ENCODE data around the gene DPP10.

Gene DPP10

DNA sequence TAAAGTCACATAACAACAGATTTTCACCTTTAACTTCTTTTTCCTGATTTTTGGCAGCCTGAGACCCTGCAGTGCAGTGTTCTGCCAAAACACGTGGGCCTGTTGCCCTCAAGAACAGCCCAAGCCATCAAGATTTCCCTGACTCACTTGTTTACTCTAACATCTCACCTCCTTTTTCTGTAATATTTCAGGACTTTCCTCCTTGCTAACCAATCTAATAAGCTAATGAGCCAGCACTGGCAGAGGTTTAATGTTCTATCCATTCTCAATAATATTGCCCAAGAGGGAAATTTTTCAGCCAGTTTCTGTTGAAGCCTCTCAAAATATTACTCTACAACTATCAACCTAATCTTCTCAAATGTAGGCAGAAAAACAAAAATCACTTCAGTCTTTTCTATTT is 635.2 kb downstream of the DPP10 start:
- H3K4me1 ChIP-seq (ENCODE audit: control insufficient read depth, insufficient read depth, low read length): no peaks in the 10 kb centered on the region
- TF ChIP-seq ZNF221 (tag by site-specific recombination; IDR thresholded peaks at IDR 0.05; ENCODE audit: borderline replicate concordance) (no peak), ZNF549 (tag by site-specific recombination; IDR thresholded peaks at IDR 0.05) (no peak), ZNF19 (tag by site-specific recombination; IDR thresholded peaks at IDR 0.05; ENCODE audit: low read depth) (no peak), ZNF544 (tag by site-specific recombination; IDR thresholded peaks at IDR 0.05) (no peak), ZNF2 (tag by site-specific recombination; IDR thresholded peaks at IDR 0.05) (no peak), ZNF274 (IDR thresholded peaks at IDR 0.05; ENCODE audit: low read length) (no peak), ZNF274 (tag by site-specific recombination; IDR thresholded peaks at IDR 0.05; ENCODE audit: borderline replicate concordance) (no peak), ZNF366 (tag by site-specific recombination; conservative IDR thresholded peaks at IDR 0.05) (no peak), ZNF423 (tag by site-specific recombination; IDR thresholded peaks at IDR 0.05) (no peak)
- TF ChIP-seq, protein P1, sequence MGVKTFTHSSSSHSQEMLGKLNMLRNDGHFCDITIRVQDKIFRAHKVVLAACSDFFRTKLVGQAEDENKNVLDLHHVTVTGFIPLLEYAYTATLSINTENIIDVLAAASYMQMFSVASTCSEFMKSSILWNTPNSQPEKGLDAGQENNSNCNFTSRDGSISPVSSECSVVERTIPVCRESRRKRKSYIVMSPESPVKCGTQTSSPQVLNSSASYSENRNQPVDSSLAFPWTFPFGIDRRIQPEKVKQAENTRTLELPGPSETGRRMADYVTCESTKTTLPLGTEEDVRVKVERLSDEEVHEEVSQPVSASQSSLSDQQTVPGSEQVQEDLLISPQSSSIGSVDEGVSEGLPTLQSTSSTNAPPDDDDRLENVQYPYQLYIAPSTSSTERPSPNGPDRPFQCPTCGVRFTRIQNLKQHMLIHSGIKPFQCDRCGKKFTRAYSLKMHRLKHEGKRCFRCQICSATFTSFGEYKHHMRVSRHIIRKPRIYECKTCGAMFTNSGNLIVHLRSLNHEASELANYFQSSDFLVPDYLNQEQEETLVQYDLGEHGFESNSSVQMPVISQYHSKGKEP (tag by site-specific recombination; IDR thresholded peaks at IDR 0.05): no peak
- TF ChIP-seq, protein P2, sequence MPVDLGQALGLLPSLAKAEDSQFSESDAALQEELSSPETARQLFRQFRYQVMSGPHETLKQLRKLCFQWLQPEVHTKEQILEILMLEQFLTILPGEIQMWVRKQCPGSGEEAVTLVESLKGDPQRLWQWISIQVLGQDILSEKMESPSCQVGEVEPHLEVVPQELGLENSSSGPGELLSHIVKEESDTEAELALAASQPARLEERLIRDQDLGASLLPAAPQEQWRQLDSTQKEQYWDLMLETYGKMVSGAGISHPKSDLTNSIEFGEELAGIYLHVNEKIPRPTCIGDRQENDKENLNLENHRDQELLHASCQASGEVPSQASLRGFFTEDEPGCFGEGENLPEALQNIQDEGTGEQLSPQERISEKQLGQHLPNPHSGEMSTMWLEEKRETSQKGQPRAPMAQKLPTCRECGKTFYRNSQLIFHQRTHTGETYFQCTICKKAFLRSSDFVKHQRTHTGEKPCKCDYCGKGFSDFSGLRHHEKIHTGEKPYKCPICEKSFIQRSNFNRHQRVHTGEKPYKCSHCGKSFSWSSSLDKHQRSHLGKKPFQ (tag by site-specific recombination; IDR thresholded peaks at IDR 0.05): no peak
- TF ChIP-seq, protein P3, sequence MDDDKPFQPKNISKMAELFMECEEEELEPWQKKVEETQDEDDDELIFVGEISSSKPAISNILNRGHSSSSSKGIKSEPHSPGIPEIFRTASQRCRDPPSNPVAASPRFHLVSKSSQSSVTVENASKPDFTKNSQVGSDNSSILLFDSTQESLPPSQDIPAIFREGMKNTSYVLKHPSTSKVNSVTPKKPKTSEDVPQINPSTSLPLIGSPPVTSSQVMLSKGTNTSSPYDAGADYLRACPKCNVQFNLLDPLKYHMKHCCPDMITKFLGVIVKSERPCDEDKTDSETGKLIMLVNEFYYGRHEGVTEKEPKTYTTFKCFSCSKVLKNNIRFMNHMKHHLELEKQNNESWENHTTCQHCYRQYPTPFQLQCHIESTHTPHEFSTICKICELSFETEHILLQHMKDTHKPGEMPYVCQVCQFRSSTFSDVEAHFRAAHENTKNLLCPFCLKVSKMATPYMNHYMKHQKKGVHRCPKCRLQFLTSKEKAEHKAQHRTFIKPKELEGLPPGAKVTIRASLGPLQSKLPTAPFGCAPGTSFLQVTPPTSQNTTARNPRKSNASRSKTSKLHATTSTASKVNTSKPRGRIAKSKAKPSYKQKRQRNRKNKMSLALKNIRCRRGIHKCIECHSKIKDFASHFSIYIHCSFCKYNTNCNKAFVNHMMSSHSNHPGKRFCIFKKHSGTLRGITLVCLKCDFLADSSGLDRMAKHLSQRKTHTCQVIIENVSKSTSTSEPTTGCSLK (tag by site-specific recombination; IDR thresholded peaks at IDR 0.05): no peak
- TF ChIP-seq, protein P4, sequence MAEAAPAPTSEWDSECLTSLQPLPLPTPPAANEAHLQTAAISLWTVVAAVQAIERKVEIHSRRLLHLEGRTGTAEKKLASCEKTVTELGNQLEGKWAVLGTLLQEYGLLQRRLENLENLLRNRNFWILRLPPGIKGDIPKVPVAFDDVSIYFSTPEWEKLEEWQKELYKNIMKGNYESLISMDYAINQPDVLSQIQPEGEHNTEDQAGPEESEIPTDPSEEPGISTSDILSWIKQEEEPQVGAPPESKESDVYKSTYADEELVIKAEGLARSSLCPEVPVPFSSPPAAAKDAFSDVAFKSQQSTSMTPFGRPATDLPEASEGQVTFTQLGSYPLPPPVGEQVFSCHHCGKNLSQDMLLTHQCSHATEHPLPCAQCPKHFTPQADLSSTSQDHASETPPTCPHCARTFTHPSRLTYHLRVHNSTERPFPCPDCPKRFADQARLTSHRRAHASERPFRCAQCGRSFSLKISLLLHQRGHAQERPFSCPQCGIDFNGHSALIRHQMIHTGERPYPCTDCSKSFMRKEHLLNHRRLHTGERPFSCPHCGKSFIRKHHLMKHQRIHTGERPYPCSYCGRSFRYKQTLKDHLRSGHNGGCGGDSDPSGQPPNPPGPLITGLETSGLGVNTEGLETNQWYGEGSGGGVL (tag by site-specific recombination; IDR thresholded peaks at IDR 0.05): no peak
- CTCF ChIA-PET: no interaction called here
- H3K4me3 ChIP-seq (ENCODE audit: low read depth, low read length): no peak overlapping the region
- POLR2A ChIA-PET: no interaction called here
- H3K36me3 ChIP-seq (ENCODE audit: control insufficient read depth in 2 of 2, insufficient read depth in 1 of 2, low read length in 2 of 2): no peaks in the 10 kb centered on the region
- no peak overlapping the region for H3K27ac ChIP-seq (ENCODE audit: extremely low read depth, low read depth, low read length)
- no peaks in the 10 kb centered on the region for H3K9me3 ChIP-seq (ENCODE audit: control insufficient read depth, insufficient read depth, low read depth, low read length)

DNA sequence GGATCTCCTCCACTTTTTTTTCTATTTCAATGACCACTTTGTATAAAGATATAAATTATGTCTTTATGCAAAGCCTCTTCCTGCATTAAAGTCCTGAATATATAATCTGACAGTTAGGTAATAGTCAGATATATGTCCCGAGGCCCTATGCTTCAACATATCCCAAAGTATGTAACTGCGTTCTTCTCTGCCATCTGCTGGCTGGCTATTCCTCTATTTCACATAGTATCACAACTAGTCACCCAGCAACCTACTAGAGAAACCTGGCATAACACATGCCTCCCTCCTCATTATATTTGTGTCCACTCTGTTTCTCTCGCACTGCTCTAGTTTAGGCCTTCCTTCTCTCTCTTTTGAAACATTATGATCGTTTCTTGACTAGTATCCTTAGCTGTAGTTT is 640.8 kb downstream of the DPP10 start:
- no peak overlapping the region for H3K27ac ChIP-seq (ENCODE audit: extremely low read depth, low read depth, low read length)
- no peak for TF ChIP-seq ZNF175 (tag by site-specific recombination; IDR thresholded peaks at IDR 0.05)
- TF ChIP-seq ZNF223 (tag by site-specific recombination; IDR thresholded peaks at IDR 0.05): no peak
- no peak for TF ChIP-seq ZBTB21 (tag by site-specific recombination; IDR thresholded peaks at IDR 0.05)
- no peak for TF ChIP-seq OVOL3 (tag by site-specific recombination; IDR thresholded peaks at IDR 0.05)
- TF ChIP-seq, protein P5, sequence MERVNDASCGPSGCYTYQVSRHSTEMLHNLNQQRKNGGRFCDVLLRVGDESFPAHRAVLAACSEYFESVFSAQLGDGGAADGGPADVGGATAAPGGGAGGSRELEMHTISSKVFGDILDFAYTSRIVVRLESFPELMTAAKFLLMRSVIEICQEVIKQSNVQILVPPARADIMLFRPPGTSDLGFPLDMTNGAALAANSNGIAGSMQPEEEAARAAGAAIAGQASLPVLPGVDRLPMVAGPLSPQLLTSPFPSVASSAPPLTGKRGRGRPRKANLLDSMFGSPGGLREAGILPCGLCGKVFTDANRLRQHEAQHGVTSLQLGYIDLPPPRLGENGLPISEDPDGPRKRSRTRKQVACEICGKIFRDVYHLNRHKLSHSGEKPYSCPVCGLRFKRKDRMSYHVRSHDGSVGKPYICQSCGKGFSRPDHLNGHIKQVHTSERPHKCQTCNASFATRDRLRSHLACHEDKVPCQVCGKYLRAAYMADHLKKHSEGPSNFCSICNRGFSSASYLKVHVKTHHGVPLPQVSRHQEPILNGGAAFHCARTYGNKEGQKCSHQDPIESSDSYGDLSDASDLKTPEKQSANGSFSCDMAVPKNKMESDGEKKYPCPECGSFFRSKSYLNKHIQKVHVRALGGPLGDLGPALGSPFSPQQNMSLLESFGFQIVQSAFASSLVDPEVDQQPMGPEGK (tag by site-specific recombination; IDR thresholded peaks at IDR 0.05): no peak
- TF ChIP-seq ZNF37A (tag by site-specific recombination; IDR thresholded peaks at IDR 0.05): no peak
- no peak for TF ChIP-seq ZNF501 (tag by site-specific recombination; IDR thresholded peaks at IDR 0.05)
- TF ChIP-seq, protein P6, sequence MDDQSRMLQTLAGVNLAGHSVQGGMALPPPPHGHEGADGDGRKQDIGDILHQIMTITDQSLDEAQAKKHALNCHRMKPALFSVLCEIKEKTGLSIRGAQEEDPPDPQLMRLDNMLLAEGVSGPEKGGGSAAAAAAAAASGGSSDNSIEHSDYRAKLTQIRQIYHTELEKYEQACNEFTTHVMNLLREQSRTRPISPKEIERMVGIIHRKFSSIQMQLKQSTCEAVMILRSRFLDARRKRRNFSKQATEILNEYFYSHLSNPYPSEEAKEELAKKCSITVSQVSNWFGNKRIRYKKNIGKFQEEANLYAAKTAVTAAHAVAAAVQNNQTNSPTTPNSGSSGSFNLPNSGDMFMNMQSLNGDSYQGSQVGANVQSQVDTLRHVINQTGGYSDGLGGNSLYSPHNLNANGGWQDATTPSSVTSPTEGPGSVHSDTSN (CRISPR knock-in tag; IDR thresholded peaks at IDR 0.05): no peak
- H3K4me3 ChIP-seq (ENCODE audit: low read depth, low read length): no peak overlapping the region
- POLR2A ChIA-PET: no interaction called here
- CTCF ChIA-PET: no interaction called here
- no peaks in the 10 kb centered on the region for H3K36me3 ChIP-seq (ENCODE audit: control insufficient read depth in 2 of 2, insufficient read depth in 1 of 2, low read length in 2 of 2)
- H3K4me1 ChIP-seq (ENCODE audit: control insufficient read depth, insufficient read depth, low read length): no peaks in the 10 kb centered on the region
- H3K9me3 ChIP-seq (ENCODE audit: control insufficient read depth, insufficient read depth, low read depth, low read length): no peaks in the 10 kb centered on the region
